Right hindlimb (tissue), 1 donor: Measurements from ENCODE around the gene MYL7.
"Not testable (repeated sequence)": the region's sequence is repeated elsewhere in the genome, so short reads cannot be mapped to it uniquely, and the experiment has no call there.

ENCODE experiments used
- DNase-seq: peaks from one replicate; pipeline ENCODE4 v3.0.0-alpha.2; 2018

The MYL7 gene

DNA sequence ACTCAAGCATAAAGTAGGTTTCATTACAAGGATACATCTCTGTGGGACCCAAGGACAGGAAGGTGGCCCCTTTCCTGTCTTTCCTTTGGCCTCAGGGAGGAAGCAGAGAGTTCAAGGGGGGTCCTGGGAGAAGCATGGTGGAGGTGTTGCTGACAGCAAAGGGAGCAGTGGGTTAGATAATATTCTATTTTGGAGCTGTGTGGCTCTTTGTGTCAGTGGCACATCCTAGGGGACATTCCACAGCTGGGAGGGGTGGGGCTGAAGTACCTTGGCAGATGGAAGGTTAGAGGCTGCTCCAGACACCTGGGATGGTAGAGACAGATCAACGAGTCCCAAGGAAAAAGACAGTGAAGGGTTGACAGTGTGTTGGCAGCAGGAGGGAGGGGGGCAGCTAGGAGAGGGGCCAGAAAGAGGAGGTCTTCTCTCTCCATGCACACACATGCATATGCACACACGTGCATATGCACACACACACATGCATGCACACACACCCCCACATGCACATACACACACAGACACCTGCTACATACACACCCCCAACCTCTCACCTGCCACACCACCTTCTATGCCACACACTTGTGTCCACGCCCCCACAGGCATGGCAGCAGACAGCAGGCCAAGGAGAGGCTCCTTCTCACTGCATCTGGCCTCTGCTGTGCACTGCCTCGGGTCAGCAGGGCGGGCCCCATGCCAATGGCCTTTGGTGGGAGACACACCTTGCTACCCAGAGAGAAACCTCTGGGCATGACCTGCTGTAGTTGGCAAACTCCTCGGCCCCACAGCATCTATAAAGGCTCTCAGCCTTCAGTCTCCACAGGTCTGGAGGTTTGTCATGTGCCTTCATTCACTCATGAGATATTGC lies 12.2 kb downstream of the MYL7 start:
- DNase-seq: no peak

DNA sequence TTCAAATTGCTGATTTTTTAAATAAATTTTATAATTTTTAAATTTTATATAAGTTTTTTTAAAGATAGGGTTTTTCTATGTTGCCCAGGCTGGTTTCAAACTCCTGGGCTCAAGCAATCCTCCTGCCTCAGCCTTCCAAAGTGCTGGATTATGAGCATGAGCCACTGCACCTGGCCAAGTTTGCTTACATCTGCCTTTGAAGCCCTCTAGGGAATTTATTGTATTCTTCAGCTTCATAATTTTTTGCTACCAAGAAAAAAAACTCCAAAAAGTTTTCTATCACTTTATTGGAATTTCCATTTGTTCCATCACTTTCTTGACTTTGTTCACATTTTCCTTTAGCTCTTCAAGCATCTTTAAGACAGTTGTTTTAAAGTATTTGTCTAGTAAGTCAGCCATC lies 14.0 kb downstream of the MYL7 start:
- no peak for DNase-seq

DNA sequence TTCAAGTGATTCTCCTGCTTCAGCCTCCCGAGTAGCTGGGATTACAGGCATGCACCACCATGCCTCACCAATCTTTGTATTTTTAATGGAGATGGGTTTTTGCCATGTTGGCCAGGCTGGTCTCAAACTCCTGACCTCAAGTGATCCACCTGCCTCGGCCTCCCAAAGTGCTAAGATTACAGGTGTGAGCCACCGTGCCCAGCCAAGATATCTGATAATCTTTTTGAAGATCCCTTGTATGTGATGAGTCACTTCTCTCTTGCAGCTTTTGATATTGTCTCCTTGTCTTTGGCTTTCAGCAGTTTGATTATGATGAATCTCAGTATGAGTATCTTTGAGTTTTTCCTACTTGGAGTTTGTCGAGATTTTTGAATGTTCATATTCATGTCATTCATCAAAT lies 14.6 kb downstream of the MYL7 start:
- DNase-seq: not testable (repeated sequence)

DNA sequence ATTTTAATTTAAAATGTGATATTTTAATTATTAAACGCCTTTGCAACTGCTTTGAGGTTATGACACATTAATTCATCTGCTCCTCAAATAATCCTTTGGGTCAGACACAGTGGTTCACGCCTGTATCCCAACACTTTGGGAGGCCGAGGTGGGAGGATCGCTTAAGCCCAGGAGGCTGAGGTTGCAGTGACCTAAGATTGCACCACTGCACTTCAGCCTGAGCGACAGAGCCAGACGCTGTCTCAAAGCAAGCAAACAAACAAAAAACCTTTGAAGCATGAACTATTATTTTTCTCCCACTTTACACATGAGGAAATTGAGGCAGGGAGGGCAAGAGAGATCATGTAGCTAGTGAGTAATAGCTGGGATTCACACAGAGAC lies 16.3 kb downstream of the MYL7 start:
- DNase-seq: no peak

DNA sequence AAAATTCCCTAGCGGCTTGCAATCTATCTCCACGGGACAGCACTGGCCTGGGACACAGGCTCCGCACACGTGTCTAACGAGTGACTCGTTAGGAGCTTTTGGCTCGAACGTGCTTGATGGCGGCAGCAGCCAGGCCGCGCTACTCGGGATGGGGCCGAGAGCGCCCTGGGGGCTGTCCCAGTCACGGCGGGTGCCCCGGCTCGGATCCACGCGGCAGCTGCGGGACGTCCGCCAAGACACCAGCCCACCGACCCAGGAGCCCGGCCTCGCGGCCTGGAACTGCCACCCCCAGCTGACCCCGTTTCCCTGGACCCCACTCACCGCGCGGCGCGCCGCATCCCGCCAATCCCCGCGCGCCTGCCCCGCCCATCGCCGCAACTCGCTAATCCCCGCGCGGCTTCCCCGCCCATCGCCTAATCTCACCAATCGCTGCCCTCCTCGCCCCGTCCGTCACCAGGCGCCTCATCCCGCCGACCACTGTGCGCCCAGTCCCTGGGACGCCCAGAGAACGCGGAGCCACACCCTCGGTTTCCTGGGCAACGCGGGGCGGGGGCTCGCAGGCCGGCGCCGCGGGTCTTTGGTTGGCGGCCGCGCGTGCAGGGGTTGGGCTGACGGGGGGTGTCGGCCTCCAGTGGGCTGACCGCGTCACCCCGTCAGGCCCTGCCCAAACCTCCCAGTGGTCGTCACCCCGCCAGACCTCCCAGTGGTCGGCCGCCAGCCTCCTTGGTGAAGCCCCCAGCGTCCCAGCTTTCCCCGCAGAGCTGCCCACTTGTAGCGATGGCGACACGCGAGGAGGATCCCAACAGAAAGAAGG lies 17.7 kb downstream of the MYL7 start, which contains the start of gene POLD2:
POLD2 (minus strand) TSS at position 359 of the 814 bp plus-strand sequence. CDS start 1,495 bp downstream, outside the sequence.
- peak; percentile 99 for DNase-seq

DNA sequence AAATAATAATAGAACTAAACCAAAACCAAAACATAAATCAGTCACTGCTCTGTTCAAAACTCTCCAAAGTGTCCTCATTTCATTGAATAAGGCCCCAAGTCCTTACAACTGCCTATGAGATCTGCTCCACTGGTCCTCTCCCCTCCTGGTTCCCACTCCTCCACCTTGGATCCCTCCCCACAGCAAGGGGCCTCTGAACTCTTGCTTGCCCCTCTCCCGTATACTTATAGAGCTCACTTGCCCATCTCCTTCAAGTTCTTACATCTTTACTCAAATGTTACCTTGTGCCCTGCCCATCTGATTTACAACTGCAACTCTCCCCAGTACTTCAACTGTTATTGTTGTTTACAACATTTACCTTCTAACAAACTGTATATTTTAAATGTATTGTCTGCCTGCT lies 18.6 kb downstream of the MYL7 start:
- no peak for DNase-seq

DNA sequence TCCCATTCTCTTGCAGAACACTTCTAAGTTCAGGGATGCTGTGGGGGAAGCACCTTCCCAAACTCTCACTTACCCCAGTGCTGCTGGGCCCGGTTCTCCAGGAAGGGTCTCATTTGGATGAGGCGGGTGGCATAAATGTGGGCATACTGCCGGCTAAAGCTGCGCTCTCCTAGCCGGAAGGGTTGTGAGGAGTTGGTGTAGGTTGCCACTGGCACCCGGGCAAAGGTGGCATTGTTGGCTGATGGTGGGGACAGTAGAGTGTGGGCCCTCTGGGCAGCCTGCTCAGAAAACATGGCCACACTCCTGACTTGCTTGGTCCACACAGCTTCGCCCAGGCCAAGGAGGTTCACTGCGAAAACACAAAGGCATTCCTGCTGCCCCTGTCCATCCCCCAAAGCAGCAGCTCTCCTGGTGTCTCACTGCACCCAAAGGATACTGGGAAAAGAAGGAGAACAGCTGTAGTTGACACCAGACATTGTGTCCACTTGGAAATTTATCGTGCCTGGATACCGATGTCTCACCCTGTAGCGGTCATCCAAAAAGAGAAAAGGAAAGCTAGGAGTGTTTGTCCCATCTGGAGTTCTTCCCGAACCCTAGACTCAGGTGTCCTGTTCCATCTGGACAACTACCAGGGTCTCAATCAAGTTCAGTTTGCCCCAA lies 19.2 kb downstream of the MYL7 start:
- no peak for DNase-seq

DNA sequence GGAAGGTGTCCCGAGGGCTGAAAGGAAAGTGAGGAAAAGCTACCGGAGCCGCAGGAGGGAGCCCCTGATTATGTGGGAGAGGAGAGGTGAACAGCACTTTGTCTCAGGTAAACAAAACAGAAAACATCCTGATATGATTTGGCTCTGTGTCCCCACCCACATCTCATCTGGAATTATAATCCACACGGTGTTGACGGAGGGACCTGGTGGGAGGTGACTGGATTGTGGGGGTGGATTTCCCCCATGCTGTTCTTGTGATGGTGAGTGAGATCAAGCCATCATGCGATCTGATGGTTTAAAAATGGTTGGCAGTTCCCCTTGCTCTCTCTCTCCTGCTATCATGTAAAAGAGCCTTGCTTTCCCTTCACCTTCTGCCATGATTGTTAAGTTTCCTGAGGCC lies 20.7 kb downstream of the MYL7 start:
- DNase-seq: no peak

DNA sequence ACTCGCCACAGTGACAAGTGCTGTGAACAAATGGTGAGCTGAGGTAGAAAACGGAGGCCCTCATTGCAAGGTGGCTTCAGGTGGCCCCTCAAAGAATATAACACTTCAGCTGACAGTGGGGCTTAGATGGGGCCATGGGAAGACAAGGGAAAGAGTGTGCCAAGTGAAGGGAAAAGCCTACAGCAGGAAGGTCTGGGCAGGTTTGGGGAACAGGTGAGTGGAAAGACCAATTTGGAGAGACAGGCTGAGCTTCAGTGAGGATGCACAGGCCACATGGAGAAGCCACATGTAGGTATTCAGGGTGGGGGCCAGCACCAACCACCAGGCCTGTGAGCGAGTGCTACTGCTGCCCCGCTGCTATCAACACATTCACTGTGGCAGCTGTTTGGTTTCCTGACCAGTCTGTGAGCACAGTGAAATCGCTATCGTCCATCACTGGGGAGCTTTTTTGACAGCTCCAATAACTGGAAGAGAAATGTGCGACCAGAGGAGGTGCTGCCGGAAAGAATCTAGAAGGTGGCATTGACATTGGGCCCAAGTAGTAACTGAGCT lies 21.2 kb downstream of the MYL7 start:
- no peak for DNase-seq

DNA sequence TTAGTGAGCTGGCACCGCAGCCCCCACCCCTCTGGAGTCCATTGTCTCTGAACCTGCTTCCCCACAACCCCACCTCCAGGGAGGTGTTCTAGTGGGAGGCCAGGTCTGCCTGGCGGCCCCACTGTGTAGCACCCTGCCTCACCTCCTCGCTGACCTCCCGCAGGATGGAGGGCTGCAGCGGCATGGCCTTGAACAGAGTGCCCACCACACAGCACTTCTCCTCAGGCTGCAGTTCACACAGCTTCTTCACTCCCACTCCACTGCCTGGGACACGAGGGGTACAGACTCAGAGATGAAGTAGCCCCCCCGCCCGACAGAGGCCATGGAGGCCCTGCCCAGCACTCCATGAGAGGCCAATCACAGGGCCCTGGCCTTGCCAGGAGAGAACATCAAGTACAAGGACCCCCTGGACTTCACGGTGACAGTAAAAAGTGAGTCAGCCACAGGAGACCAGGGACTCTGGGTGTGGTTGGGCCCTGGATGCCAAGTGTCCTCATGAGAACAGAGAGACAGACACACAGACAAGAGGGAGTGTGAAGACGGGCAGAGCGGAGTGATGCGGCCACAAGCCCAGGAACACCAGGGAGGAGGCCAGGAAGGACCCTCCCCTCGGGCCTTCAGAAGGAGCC lies 23.2 kb downstream of the MYL7 start:
- DNase-seq: no peak

DNA sequence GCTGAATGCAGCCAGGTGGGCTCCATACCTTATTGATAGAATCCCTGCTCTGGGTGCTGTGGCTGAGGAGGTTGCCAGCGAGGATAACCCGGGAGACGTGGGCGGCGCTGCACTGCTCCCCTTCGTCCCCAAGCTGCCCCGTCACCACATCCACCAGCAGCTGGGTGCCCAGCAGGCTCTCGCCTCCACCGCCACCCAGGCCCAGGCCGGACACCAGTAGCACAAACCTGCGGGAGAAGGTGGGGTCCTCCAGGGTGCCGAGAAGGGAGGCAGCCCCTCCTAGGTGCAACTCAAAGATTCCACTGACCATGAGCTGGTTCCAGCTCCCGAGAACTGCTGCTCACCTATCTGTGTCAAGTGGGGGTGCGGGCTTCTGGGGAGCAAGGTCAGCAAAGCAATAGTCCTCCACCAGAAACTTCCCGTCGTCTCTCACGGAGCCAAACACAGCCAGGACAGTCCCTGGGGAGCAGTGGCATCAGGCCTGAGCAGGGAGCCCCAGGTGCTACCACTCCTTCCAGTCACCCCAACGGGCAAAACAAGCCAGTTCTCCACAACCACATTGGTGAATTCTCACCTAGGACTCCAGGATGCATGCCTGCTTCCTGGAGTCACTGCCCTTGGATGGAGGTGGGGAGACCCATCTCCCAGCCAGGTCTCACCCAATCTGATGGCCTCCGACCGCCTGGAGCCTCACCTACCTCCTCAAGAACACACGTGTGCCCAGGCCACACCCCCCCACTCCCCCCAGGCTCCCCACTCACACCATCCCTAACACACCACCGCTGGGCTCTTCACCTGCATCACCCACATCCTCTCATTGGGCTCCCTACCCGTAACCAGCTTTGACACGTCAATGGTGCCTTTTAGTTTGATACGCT lies 24.1 kb downstream of the MYL7 start:
- no peak for DNase-seq

DNA sequence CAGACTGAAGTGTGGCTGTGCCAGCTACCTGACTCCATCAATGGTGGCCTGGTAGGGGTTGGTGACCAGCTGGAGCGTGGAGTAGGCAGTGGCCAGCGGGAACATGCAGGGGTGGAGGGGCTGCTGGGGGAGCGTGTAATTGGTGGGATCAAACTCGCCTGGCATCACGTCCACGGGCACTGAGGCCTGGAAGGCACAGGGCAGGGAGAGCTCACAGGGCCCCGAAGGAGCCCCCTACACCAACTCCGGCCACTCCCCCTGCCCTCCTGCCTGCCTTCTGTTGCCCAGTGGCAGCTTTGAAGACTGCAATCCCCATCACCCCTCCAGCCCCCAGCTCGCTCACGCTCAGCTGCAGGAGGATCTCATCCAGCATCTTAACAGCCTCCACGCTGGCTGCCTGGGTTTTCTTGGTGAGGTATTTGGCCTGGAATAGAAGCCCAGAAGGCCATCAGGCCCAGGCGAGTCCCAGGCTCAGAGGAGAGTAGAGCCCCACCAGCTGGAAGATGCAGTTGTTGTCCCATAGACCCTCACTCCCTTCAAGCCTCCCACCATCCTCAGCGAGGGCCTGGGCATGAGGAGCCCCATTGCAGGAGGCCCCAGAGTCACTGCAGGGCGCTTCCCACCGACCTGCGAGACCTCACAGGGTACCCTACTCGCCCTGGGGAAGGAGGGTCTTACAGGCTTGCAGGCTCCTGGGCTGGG lies 24.9 kb downstream of the MYL7 start:
- DNase-seq: no peak

DNA sequence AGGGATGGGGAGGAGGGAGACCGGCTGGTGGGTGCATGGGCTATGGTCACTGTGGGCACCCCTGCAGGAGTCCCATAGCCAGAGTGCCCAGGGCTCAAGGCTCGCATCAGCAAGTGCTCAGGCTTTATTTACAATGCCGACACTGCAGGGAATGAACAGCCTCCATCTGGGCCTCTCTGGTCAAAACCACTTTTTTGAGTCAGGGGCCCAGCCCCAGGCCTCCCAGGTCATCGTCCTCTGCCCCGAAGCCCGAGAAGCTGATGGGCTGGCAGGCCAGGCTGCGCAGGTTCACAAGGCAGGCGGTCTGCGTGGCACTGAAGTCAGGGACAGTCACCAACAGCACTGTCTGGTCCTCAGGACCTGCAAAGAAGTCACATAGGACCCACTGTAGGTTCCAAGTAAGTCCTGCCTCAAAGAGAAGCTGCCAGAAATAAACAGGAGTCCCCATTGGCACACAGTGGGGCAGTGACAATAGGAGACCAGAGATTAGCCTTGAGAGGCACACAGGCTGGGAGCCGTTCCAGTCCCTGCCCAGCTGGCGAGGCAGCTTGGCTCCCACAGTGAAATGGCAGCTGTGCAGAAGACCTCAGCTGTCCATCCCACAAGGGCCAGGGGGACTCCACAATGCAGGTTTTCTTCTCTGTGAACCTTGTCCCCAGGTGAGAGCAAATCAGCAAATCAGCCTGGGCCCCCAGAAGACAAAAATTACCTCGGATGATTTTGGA lies 26.4 kb downstream of the MYL7 start:
- DNase-seq: peak; percentile 85

DNA sequence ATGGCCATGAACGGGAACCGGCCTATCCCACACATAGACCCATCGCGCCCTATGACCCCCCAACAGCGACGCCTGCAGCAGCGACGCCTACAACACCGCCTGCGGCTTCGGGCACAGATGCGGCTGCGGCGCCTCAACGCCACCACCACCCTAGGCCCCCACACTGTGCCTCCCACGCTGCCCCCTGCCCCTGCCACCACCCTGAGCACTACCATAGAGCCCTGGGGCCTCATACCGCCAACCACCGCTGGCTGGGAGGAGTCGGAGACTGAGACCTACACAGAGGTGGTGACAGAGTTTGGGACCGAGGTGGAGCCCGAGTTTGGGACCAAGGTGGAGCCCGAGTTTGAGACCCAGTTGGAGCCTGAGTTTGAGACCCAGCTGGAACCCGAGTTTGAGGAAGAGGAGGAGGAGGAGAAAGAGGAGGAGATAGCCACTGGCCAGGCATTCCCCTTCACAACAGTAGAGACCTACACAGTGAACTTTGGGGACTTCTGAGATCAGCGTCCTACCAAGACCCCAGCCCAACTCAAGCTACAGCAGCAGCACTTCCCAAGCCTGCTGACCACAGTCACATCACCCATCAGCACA lies 27.3 kb downstream of the MYL7 start:
- no peak for DNase-seq

DNA sequence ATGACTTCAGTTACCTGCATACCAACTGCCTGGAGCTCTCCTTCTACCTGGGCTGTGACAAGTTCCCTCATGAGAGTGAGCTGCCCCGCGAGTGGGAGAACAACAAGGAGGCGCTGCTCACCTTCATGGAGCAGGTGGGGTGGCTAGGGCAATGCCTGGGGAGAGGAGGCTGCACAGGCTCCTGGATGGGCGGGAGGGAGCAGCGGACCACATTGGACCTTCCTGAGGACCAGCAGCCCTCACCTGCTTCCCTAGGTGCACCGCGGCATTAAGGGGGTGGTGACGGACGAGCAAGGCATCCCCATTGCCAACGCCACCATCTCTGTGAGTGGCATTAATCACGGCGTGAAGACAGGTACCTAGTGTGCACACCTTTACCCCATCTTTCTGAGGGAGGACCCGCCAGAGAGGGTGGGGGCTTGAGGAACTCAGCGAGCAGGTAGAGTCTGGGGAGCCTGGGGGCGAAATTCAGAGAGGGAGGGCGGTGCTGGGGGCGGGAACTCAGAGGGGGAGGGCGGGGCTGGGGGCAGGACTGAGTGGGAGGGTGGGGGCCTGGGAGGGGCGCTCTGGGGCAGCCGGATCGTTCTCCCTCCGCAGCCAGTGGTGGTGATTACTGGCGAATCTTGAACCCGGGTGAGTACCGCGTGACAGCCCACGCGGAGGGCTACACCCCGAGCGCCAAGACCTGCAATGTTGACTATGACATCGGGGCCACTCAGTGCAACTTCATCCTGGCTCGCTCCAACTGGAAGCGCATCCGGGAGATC lies 28.0 kb downstream of the MYL7 start:
- DNase-seq: no peak

DNA sequence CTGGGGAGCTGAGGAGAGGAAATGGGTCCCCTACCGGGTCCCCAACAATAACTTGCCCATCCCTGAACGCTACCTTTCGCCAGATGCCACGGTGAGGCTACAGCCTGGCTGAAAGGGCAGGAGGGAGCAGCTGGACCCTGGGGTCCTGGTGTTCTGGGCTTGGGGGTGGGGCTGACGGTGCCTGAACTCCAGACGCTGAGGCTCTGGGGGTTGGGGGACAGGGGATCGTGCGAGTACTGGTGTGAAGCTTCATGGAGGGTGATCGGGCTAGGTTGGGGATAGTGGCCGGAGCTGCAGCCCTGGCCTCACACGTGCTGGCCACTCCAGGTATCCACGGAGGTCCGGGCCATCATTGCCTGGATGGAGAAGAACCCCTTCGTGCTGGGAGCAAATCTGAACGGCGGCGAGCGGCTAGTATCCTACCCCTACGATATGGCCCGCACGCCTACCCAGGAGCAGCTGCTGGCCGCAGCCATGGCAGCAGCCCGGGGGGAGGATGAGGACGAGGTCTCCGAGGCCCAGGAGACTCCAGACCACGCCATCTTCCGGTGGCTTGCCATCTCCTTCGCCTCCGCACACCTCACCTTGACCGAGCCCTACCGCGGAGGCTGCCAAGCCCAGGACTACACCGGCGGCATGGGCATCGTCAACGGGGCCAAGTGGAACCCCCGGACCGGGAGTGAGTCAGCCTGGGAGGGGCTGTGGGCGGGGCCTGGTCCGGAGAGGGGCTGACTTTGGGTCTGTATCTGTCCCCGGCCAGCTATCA lies 28.7 kb downstream of the MYL7 start:
- no peak for DNase-seq

DNA sequence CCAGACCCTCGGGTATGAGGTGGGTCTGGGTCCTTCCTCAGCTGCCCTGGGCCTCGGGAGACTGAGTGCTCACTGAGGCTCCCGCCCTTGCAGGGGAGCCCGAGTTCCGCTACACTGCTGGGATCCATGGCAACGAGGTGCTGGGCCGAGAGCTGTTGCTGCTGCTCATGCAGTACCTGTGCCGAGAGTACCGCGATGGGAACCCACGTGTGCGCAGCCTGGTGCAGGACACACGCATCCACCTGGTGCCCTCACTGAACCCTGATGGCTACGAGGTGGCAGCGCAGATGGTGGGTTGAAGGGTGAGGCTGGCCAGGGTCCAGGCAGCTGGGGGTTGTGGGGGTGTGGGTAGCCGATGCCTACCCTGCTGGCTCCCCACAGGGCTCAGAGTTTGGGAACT lies 29.4 kb downstream of the MYL7 start:
- no peak for DNase-seq
